Measurements from ENCODE around the gene DNM1L.

GRCh38 chr12:32756476-32757066, 77.5 kb downstream of the DNM1L start:
- TF ChIP-seq POLR2A (IDR thresholded peaks at IDR 0.05; ENCODE audit: low read length) (no peak), GATA1 (IDR thresholded peaks at IDR 0.05; ENCODE audit: low read depth, low read length) (no peak)

Measured in erythroblast (primary cell).